GM21825 (cell line): ENCODE data around the gene SAMD4A.

Experiments
- ATAC-seq: cut with Tn5 transposase; IDR thresholded peaks from one replicate; pipeline ENCODE4 v1.9.1; 2021; ENCODE audit warnings: mild to moderate bottlenecking, moderate library complexity; ENCODE audit not compliant: unreplicated experiment

SAMD4A gene

GRCh38 chr14:54840798-54841197 is 273.9 kb downstream of the SAMD4A start:
- no peak for ATAC-seq
